HepG2 (cell line): ENCODE results near the gene FCRL5. TPM values are rescaled to one million over a fixed set of nuclear protein-coding genes. Genes with fewer than 3 reads are reported as not detected.

ENCODE experiments used
- ATAC-seq: fragments of 200-7000 bp; cut with Tn5 transposase; 3 replicates; pipeline ENCODE4 v1.9.1; 2020; ENCODE audit warnings: mild to moderate bottlenecking, moderate library complexity
- BruUV-seq: library from RNA; stranded (reverse); fragments of 400-500 nt; replicated peaks from 2 replicates; lab custom pipeline; 2021; lab: Mats Ljungman, UMichigan
- CTCF ChIA-PET: fragments of 300-600 bp; formaldehyde crosslinking; extraction: SDS; loops from one replicate; lab custom pipeline; 2021; ENCODE audit warnings: low total read pairs, inconsistent platforms, low intra/inter-chr PET ratio; lab: Yijun Ruan, JAX
- POLR2A ChIA-PET: fragments of 350-600 bp; sonication (Branson Sonifier 250); formaldehyde crosslinking; loops from one replicate; lab custom pipeline; 2020; ENCODE audit warnings: antibody characterized with exemption, inconsistent platforms; lab: Yijun Ruan, JAX
- DNase-seq: peaks from one replicate; pipeline ENCODE4 v3.0.0-alpha.2; 2015; ENCODE audit warnings: low spot score
- FAIRE-seq: peaks from 3 replicates; lab custom pipeline; 2011; peaks lifted over from hg19 to GRCh38; lab: Jason Lieb, UNC
- H2AFZ ChIP-seq: one replicate; pipeline ENCODE4 v1.6.1; 2011; ENCODE audit warnings: low read length, inconsistent platforms
- H3K27ac ChIP-seq: fragments of 300-600 bp; 3 replicates; pipeline ENCODE4 v1.8.0; 2011; ENCODE audit warnings: mixed run types, mild to moderate bottlenecking, mixed read lengths, low read length, inconsistent platforms; ENCODE audit not compliant: insufficient read depth; ENCODE audit errors: extremely low read length
- H3K27me3 ChIP-seq, 2 experiments: fragments of 200-600 bp in 1 of 2; 2 replicates in 1 of 2; 3 replicates in 1 of 2; pipeline versions ENCODE4 v1.6.0 to v1.8.0; 2011; ENCODE audit warnings: low read length in 2 of 2, mild to moderate bottlenecking in 2 of 2, moderate library complexity in 2 of 2, inconsistent platforms in 1 of 2; ENCODE audit not compliant: insufficient read depth in 2 of 2, control insufficient read depth in 1 of 2
- H3K36me3 ChIP-seq, 2 experiments: fragments of 200-600 bp in 1 of 2; replicated peaks in 1 of 2; 2 replicates in 1 of 2; 3 replicates in 1 of 2; pipeline versions ENCODE4 v1.5.1 to v1.8.0; 2011; ENCODE audit warnings: low read length in 2 of 2, inconsistent platforms in 1 of 2; ENCODE audit not compliant: insufficient read depth in 2 of 2, control insufficient read depth in 1 of 2
- H3K4me1 ChIP-seq: 2 replicates; pipeline ENCODE4 v1.5.1; 2012; ENCODE audit warnings: low read length, inconsistent platforms; ENCODE audit not compliant: insufficient read depth
- H3K4me2 ChIP-seq: 2 replicates; pipeline ENCODE4 v1.6.0; 2011; ENCODE audit warnings: low read depth, low read length, inconsistent platforms
- H3K4me3 ChIP-seq, 3 experiments: fragments of 200-600 bp in 1 of 3; sonication (generic), shearing (Covaris generic) in 1 of 3; replicated peaks in 1 of 3; 2 replicates each; pipeline ENCODE4 v1.5.1; 2011 to 2016; ENCODE audit warnings: low read length in 3 of 3, inconsistent platforms in 2 of 3, low read depth in 2 of 3, mild to moderate bottlenecking in 2 of 3, control low read depth in 1 of 3, mixed read lengths in 1 of 3; ENCODE audit not compliant: insufficient read depth in 1 of 3
- H3K79me2 ChIP-seq: one replicate; pipeline ENCODE4 v1.6.1; 2011; ENCODE audit warnings: low read length, inconsistent platforms; ENCODE audit not compliant: insufficient read depth
- H3K9ac ChIP-seq: 2 replicates; pipeline ENCODE4 v1.6.0; 2011; ENCODE audit warnings: mild to moderate bottlenecking, low read depth, low read length, inconsistent platforms; ENCODE audit not compliant: insufficient read depth
- H3K9me3 ChIP-seq: 2 replicates; pipeline ENCODE4 v1.5.1; 2012; ENCODE audit warnings: mild to moderate bottlenecking, low read length
- H4K20me1 ChIP-seq: 2 replicates; pipeline ENCODE4 v1.6.0; 2011; ENCODE audit warnings: inconsistent platforms, mild to moderate bottlenecking, low read length, moderate library complexity; ENCODE audit not compliant: insufficient read depth
- ERF ChIP-seq: IDR thresholded peaks from 2 replicates; pipeline ENCODE4 v1.6.1; 2018; ENCODE audit warnings: missing biosample characterization, missing genetic modification reagents
- NCOR1 ChIP-seq: fragments of 200-600 bp; sonication (generic); IDR thresholded peaks from 2 replicates; pipeline ENCODE4 v1.7.0; 2017; ENCODE audit warnings: antibody characterized with exemption, low read length, borderline replicate concordance
- SIX4 ChIP-seq: sonication (generic); formaldehyde crosslinking; IDR thresholded peaks from 2 replicates; pipeline ENCODE4 v1.4.0; 2020; ENCODE audit warnings: missing genetic modification reagents
- SP1 ChIP-seq, 2 experiments: fragments of 450-650 bp in 1 of 2; sonication (generic) in 1 of 2; formaldehyde crosslinking in 1 of 2; IDR thresholded peaks; 2 replicates each; pipeline versions ENCODE4 v1.4.0 to v1.6.1; 2016 to 2020; ENCODE audit warnings: missing genetic modification reagents in 1 of 2
- TFAP4 ChIP-seq: sonication (generic); IDR thresholded peaks from 2 replicates; pipeline ENCODE4 v1.6.1; 2016; ENCODE audit warnings: low read depth, borderline replicate concordance
- ZBTB4 ChIP-seq: sonication (generic); formaldehyde crosslinking; IDR thresholded peaks from 2 replicates; pipeline ENCODE4 v1.4.0; 2020; ENCODE audit warnings: missing genetic modification reagents, mild to moderate bottlenecking, borderline replicate concordance
- ZNF275 ChIP-seq: sonication (generic); formaldehyde crosslinking; IDR thresholded peaks from 2 replicates; pipeline ENCODE4 v1.8.0; 2022; ENCODE audit warnings: missing genetic modification reagents, mild to moderate bottlenecking, inconsistent platforms, borderline replicate concordance
- ZNF33B ChIP-seq: sonication (generic); formaldehyde crosslinking; IDR thresholded peaks from 2 replicates; pipeline ENCODE4 v1.5.1; 2020; ENCODE audit warnings: mild to moderate bottlenecking, missing genetic modification reagents
- ZSCAN20 ChIP-seq: sonication (generic); formaldehyde crosslinking; IDR thresholded peaks from 2 replicates; pipeline ENCODE4 v1.4.0; 2020; ENCODE audit warnings: missing genetic modification reagents, mild to moderate bottlenecking, borderline replicate concordance
- WGBS: methylation state at CpG from one replicate; pipeline ENCODE4 v1.1.6; 2017; ENCODE audit warnings: low lambda C conversion rate; 5-methylcytosine and 5-hydroxymethylcytosine counted together
- in situ Hi-C: cut with HindIII; loops from 2 replicates; pipeline ENCODE4 v1.10.0; 2017; ENCODE audit warnings: low pct_unique_long_range_greater_than_20kb; ENCODE audit not compliant: extremely low pct_ligation_motif_present
- intact Hi-C: fragments of 100-400 bp; cut with micrococcal nuclease; formaldehyde crosslinking; loops from one replicate; pipeline ENCODE4 v1.10.0; 2022; ENCODE audit not compliant: unreplicated experiment
- polyA plus RNA-seq, 8 experiments: library from polyadenylated mRNA; depleted of rRNA in 3 of 8; stranded (reverse) in 7 of 8; unstranded in 1 of 8; fragments of >200 nt; fragmentation: Illumina TruSeq in 4 of 8; extraction: Trizol in 4 of 8; gene quantifications; 2 replicates each; pipeline versions ENCODE4 v1.2.1 to v1.2.3, GENCODE V29; 2011 to 2016; ENCODE audit warnings: low read depth in 4 of 8, missing spikeins in 1 of 8, mixed read lengths in 1 of 8; ENCODE audit not compliant: insufficient read depth in 1 of 8
- total RNA-seq, 5 experiments: library from RNA; depleted of rRNA; stranded (reverse); fragments of >200 nt; fragmentation: Illumina TruSeq; extraction: Trizol; gene quantifications; 2 replicates each; pipeline ENCODE4 v1.2.3, GENCODE V29; 2016; ENCODE audit warnings: low read depth in 1 of 5

Gene FCRL5
- total and polyA plus RNA-seq, 2 of the 13 experiments (the other 11 are each of a cell fraction or from before 2014, with no cell fraction given), result not detected

GRCh38 chr1:157497987-157498735 lies 54.2 kb downstream of the FCRL5 start:
- Histone ChIP-seq H3K9ac (no peak overlapping the region), H2AFZ (no peak overlapping the region), H4K20me1 (no peaks in the 10 kb centered on the region), H3K9me3 (no peaks in the 10 kb centered on the region), H3K79me2 (no peaks in the 10 kb centered on the region), H3K4me3 (no peak overlapping the region), H3K27me3 (no peaks in the 10 kb centered on the region), H3K4me1 (peaks cover 11% of the 10 kb centered on the region; the same call in 1 of the 2 replicates), H3K36me3 (no peaks in the 10 kb centered on the region), H3K27ac (no peak overlapping the region)
- ChIA-PET CTCF (no interaction called here), POLR2A (no interaction called here)
- in situ Hi-C loops (no loop called here), intact Hi-C loops (no loop called here)
- ATAC-seq, result no peak
- no peak for FAIRE-seq
- no peak for DNase-seq
- WGBS, result 2% methylated on average over 3 of the region's 3 CpGs
- no TSS peak for BruUV-seq
- TF ChIP-seq ERF, result no peak
- no peak for TF ChIP-seq NCOR1
- no peak for TF ChIP-seq SIX4 (CRISPR knock-in tag)
- TF ChIP-seq ZNF275 (CRISPR knock-in tag), result no peak
- TF ChIP-seq ZNF33B (CRISPR knock-in tag), result no peak
- no peak for TF ChIP-seq ZBTB4 (CRISPR knock-in tag)
- TF ChIP-seq SP1 (IDR thresholded peaks at IDR 0.05), result no peak
- TF ChIP-seq SP1 (CRISPR knock-in tag; IDR thresholded peaks at IDR 0.05), result no peak
- TF ChIP-seq TFAP4, result no peak
- no peak for TF ChIP-seq ZSCAN20
- TF ChIP-seq, all 625 proteins: peak for 0
- no peak overlapping the region for H3K4me2 ChIP-seq
